ENCODE results near the gene TSPAN11.
"Not testable (repeated sequence)": the region's sequence is repeated elsewhere in the genome, so short reads cannot be mapped to it uniquely, and the experiment has no call there.

Gene TSPAN11

DNA sequence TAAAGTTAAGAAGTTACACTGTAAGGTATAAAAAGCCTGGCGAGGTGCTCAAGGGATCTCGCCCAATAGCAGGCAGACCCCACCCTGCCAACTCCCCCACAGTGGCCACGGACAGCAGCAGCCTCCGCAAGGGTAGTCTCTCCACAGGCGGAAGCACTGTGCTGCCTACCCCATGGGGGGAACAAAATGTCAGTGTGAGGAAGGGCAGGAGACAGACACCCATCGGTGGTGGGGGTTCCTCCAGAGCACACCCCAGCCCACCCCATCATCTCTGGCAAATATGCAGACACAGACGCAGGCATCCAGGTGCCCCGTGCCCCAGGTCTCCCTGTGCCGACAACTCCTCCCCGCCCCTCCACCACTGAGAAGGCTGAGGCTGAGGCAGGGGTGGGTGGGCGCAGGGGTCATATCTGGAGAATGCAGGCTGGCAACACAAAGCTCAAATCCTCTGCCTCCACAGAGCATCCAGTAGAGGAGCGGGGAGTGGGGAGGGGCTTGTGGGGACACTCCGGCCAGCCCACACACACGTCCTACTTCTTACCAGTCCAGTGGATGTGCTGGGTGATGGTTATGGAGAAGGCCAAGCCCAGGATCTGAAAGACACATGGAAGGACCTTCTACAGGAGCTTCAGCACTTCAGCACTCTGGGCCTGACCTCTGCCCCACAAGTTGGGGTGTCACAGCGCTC is 78.9 kb downstream of the TSPAN11 start:
- no peak for DNase-seq

- no peak for DNase-seq
Observed at GRCh38 chr12:31005944-31006361, 79.4 kb downstream of the TSPAN11 start.

- DNase-seq: no peak
Observed at GRCh38 chr12:31006416-31007152, 80.0 kb downstream of the TSPAN11 start.

DNA sequence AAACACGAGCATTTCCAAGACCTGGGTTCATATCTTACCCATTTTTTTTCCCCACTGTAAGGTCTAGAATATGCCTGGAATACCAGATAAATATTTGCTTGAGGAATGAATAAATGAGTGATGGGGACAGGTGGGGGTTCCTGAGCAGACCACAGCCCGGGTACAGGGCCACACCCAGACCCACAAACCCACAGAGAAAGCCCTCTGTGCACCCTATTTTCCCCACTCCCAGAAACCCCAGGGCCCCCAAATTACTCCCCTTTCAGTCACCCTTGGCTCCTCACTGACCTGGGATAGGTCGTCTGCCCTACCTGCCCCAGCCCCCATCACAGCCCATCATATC is 80.6 kb downstream of the TSPAN11 start:
- no peak for DNase-seq

GRCh38 chr12:31007636-31008175 is 81.2 kb downstream of the TSPAN11 start:
- DNase-seq: no peak

DNA sequence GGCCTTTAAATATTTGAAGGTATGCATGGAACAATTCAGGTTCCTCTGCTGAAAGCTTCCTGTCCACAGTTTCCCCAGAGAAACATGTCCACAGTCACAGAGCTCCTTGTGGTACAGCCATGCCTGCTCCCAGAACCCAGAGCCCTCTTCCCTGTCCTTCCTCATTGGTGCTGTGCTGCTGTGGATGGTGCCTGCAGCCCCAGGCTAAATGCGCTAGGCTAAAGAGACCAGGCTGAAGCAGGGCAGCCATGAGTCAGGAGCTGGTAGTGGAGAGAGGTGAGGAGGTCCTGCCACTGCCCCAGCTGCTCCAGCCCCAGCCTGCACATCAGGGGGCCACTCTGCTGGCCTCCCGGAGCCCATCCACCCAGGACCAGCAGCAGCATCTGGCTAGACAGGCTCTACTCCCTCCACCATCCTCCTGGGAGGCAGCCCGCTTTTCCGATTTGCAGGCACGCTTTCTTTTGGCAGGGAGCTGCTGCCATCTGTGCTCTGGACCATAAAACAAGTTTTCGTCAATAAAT is 81.8 kb downstream of the TSPAN11 start:
- no peak for DNase-seq

DNA sequence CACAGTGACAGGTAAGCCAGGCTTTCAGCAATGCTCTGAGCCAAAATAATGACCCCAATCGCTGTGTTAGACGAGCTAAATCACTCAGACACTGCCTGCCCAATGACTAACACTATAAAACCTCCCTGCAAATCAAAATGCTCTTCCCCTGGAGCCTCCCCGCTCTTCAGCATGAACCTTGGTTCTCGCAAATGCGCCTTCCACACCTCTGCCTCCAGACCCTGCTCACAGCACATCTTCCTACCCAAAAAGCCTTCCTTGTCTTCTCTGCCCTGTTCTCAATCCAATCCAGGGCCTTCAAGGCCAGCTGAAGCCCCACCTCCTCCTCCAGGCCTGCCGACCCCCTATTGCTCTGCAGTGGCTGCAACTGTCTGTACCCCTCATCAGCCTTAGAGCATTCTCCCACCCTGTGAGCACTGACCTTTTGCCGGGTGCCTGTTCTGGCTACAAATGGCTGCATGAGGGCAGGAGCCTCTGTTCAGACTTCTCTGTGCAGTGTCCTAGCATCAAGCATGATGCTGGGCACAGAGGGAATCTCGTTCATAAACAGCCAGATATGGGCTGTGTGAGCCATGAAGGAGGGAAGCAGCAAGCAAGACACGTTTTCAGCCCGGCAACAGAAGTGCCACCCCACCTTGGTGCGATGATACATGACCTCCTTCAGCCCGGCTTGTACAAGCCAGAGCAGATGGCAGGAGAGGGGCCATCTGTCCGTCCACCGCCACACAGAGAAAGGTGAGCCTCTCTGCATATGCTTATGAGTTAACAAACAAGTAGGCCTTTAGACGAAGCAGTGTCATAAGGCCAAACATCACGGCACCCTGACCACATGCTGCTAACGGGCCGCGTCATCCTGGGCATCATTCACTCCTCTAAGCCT is 82.7 kb downstream of the TSPAN11 start:
- no peak for DNase-seq

DNA sequence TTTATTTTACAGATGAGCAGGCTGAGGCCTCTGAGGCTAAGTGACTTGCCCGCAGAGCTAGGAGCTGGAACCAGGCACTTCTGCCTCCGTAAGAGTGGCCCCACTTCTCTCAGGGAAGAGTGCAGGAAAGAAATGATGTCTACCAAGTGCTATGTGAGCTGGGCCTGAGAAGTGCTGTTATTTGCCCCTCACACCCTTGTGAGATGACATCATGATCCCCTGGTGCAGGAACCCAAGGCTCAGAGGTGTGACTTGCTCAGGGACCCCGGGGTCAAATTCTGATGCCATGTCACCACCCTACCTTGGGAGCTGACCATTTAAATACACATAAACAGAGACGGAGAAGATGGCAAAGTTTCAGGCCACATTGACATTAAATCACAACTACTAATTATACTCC is 83.4 kb downstream of the TSPAN11 start:
- no peak for DNase-seq

- no peak for DNase-seq
Observed at GRCh38 chr12:31011336-31011735, 84.8 kb downstream of the TSPAN11 start.

DNA sequence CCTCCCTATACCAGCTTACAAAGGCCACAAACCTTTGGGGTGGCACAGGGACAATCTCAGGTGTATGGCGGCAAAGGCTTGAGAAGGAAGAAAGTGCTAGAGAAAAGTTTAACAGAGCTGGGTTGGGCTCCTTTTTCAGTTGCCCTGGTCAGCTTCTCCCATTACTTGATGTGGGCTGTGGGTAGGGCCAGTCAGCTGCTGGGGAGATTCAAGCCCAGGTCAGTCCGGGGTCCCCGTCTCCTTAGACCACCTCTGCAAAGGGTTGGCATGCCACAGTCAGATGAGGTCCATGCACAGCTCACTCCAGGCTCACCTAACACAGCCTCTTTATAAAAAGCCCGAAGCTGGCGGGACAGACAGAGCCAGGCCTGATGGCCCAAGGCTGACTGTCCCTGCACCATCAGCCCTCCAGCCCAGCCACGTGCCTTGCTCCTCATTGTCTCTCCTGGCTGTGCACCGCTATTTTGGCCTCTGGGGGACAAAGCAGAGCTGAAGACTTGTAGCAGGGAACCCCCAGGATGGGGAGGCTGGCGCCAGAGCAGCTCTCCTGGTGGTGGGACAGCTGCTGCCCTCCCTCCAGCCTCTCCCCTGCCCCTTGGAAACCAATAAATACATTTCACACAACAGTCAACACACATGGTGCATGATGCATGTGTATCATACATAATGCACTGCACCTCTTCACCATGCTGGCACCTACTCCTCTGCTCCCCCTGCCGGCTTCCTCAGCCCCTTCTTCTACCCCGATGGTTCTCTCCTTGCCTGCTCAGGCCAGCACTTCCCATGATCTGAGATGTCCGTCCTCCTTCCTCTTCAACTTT is 85.4 kb downstream of the TSPAN11 start:
- no peak for DNase-seq

DNA sequence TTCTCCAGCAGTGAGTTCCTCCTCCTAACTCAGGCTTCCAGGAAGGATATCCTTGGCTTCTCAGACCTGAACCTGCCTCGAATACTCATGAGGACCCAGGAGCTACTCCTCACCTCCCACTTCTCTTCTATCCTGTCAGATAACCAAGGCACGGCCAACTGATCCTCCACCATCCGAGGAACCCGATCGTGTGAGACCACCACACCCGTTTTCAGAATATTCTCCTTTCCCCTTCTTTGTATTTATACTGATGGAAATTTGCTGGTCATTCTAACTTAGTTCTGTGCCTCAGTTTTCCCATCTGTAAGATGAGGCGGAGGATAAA is 86.0 kb downstream of the TSPAN11 start:
- DNase-seq: not testable (repeated sequence)

- no peak for DNase-seq
Observed at GRCh38 chr12:31015215-31015614, 88.7 kb downstream of the TSPAN11 start.

DNA sequence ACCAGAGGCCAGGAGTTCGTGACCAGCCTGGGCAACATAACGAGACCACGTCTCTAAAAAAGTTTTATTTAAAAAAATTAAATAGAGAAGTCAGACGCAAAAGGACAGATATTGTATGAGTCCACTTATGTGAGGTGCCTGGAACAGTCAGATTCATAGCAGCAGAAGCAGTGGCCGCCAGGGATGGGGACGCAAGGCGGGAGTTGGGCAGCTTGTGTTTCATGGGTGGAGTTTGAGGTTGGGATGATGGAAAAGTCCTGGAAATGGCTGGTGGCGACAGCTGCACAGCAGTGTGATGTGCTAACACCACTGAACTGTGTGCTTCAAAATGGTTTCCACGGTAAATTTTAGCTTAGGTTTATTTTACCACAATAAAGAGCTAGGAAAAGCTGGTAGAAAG is 89.5 kb downstream of the TSPAN11 start:
- DNase-seq: no peak

GRCh38 chr12:31017535-31017934 is 91.0 kb downstream of the TSPAN11 start:
- DNase-seq: no peak

DNA sequence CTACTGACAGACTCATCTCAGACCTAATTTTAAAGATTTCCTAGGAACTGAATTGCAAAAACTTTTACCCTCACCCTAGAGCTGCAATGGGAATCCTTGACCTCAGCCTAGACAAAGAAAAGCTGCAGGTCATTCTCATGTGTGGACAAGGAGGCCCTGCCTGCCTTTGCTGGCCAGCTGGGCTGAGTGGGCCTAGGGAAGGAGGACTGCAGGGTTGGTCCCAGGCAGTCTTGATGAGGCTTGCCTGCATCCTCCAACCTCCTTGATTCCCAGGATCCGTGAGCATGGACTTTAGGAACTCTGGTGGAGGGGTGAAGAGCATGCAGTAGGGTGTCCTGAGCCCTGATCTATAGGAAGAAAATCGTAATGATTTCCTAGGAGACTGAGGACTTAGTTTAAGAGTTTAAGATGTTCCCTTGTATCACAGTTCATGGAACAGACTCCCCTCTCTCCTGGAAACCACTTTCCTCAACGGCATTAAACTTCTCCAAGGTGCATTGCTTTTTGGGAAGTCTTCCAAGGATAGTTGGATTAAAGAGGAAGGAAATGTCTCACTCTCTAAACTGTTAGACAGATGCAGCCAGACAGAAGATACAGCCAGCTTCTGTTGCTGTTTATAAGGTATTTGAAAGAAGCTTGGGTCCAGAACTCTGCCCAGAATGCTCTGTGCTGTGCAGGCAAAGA is 91.7 kb downstream of the TSPAN11 start:
- DNase-seq: no peak

GRCh38 chr12:31018790-31019505 is 92.4 kb downstream of the TSPAN11 start:
- no peak for DNase-seq

DNA sequence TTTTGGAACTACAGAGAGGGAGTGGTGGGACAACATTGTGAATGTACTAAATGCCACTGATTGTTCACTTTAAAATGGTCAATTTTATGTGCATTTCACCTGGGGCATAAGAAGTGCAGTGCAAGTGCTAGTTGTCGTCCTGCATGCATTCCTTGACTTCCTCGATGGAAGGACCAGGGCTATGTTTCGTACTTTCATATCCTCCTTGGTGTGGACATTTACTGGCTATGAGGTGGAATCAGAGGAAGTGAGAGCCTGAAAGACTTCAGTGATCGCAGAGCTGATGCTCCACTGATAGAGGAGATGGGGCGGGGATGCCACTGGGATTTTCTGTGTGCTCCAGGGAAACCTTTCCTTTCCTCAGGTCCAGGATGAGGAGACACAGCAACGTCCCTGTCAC is 93.0 kb downstream of the TSPAN11 start:
- no peak for DNase-seq

- no peak for DNase-seq
Observed at GRCh38 chr12:31019976-31020375, 93.4 kb downstream of the TSPAN11 start.

GRCh38 chr12:31020385-31021166 is 94.0 kb downstream of the TSPAN11 start:
- no peak for DNase-seq

- DNase-seq: no peak
Observed at GRCh38 chr12:31021181-31021580, 94.6 kb downstream of the TSPAN11 start.

Data from DMS79 treated with DMSO at 0.1 percent for 48 hours (cell line).